ENCODE results near the gene PLA2G4A. TPM values are rescaled to one million over a fixed set of nuclear protein-coding genes. Genes with fewer than 3 reads are reported as not detected.

Gene PLA2G4A
- total RNA-seq, 1 experiment from 2014 or later = 2.0 TPM

DNA sequence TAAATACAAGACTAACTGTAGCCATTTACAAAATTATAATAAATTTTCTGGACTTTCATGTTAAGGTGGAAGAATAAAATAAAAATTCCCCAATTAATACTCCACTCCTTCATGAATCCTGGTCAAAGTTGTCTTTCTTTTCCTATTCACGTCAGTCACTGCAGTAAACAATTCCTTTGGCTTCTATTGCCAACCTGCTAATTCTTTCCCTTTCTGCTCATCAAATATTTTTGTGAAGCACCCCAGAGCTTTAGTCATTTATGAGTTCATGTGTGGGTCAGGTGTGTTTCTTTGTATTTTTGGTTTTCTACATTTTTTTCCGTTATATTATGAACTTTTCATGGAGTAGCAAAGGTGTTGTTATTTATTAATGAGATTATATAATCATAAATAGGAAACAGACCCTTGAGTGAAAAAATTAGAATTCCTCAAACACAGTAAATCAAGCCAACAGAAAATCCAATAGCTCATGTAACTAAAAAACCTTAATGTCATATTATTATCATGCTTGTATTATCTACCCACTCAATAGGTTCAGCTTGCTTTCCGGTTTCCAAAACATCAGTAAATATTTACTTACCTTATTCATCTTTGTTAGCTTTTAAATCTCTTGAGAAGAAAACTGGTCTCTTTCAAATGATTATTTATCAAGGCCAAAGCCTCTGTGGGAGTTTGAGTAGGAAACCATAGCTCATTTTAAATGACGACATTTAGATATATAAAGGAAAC is 29.6 kb upstream of the PLA2G4A start:
- Histone ChIP-seq H3K9me3 (no peaks in the 10 kb centered on the region), H3K4me3 (ENCODE audit: low read depth, low read length) (no peak overlapping the region), H3K27me3 (replicated peaks; ENCODE audit: control insufficient read depth, insufficient read depth, low read length) (no peaks in the 10 kb centered on the region), H3K4me1 (no peaks in the 10 kb centered on the region), H3K36me3 (ENCODE audit: control insufficient read depth, insufficient read depth, low read length) (no peaks in the 10 kb centered on the region)
- TF ChIP-seq, protein P1, sequence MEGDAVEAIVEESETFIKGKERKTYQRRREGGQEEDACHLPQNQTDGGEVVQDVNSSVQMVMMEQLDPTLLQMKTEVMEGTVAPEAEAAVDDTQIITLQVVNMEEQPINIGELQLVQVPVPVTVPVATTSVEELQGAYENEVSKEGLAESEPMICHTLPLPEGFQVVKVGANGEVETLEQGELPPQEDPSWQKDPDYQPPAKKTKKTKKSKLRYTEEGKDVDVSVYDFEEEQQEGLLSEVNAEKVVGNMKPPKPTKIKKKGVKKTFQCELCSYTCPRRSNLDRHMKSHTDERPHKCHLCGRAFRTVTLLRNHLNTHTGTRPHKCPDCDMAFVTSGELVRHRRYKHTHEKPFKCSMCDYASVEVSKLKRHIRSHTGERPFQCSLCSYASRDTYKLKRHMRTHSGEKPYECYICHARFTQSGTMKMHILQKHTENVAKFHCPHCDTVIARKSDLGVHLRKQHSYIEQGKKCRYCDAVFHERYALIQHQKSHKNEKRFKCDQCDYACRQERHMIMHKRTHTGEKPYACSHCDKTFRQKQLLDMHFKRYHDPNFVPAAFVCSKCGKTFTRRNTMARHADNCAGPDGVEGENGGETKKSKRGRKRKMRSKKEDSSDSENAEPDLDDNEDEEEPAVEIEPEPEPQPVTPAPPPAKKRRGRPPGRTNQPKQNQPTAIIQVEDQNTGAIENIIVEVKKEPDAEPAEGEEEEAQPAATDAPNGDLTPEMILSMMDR (IDR thresholded peaks at IDR 0.05; ENCODE audit: insufficient read depth in 1 of 2, low read depth in 1 of 2, low read length in 1 of 2, severe bottlenecking in 1 of 2, unreplicated experiment in 1 of 2) = no peak
- CTCF ChIA-PET = no interaction called here
- no peak for DNase-seq
- Mint-ChIP-seq H3K9me3 (ENCODE audit: unreplicated experiment) (no peaks in the 10 kb centered on the region), H3K4me3 (ENCODE audit: unreplicated experiment) (no peak overlapping the region), H3K27me3 (ENCODE audit: insufficient read depth, unreplicated experiment) (no peaks in the 10 kb centered on the region), H3K36me3 (ENCODE audit: insufficient read depth, unreplicated experiment) (no peaks in the 10 kb centered on the region), H3K4me1 (ENCODE audit: low read depth, unreplicated experiment) (no peaks in the 10 kb centered on the region), H3K27ac (ENCODE audit: unreplicated experiment) (no peak overlapping the region)
- POLR2A ChIA-PET = no interaction called here
- intact Hi-C loops (cut with micrococcal nuclease; ENCODE audit: unreplicated experiment) = no loop called here
- BruUV-seq (replicated peaks) = no TSS peak

DNA sequence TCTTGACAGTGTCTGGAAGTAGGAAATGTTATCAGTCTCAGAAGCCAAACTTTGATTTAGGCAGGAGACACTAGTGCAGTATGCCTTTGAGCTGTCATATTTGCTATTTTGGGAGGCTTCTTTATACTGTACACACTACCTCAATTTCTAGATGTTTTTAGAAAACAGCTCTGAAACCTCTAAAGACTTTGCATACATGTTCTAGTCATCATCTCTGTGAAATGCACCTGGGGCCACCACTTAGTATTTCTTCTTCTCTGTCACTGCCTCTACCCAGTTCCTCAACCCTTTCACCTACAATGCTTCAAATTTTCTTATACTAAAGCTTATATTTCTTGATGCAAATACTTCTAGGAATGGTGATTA is 29.1 kb upstream of the PLA2G4A start:
- H3K4me3 ChIP-seq (ENCODE audit: low read depth, low read length) = no peak overlapping the region
- TF ChIP-seq, protein P1 (IDR thresholded peaks at IDR 0.05; ENCODE audit: insufficient read depth in 1 of 2, low read depth in 1 of 2, low read length in 1 of 2, severe bottlenecking in 1 of 2, unreplicated experiment in 1 of 2) = no peak
- CTCF ChIA-PET = no interaction called here
- Mint-ChIP-seq H3K36me3 (ENCODE audit: insufficient read depth, unreplicated experiment) (no peaks in the 10 kb centered on the region), H3K27me3 (ENCODE audit: insufficient read depth, unreplicated experiment) (no peaks in the 10 kb centered on the region), H3K4me1 (ENCODE audit: low read depth, unreplicated experiment) (no peaks in the 10 kb centered on the region), H3K9me3 (ENCODE audit: unreplicated experiment) (no peaks in the 10 kb centered on the region), H3K27ac (ENCODE audit: unreplicated experiment) (no peak overlapping the region), H3K4me3 (ENCODE audit: unreplicated experiment) (no peak overlapping the region)
- intact Hi-C loops (cut with micrococcal nuclease; ENCODE audit: unreplicated experiment) = no loop called here
- H3K36me3 ChIP-seq (ENCODE audit: control insufficient read depth, insufficient read depth, low read length) = no peaks in the 10 kb centered on the region
- DNase-seq = no peak
- H3K9me3 ChIP-seq = no peaks in the 10 kb centered on the region
- POLR2A ChIA-PET = no interaction called here
- no peaks in the 10 kb centered on the region for H3K27me3 ChIP-seq (replicated peaks; ENCODE audit: control insufficient read depth, insufficient read depth, low read length)
- H3K4me1 ChIP-seq = no peaks in the 10 kb centered on the region
- BruUV-seq (replicated peaks) = no TSS peak

DNA sequence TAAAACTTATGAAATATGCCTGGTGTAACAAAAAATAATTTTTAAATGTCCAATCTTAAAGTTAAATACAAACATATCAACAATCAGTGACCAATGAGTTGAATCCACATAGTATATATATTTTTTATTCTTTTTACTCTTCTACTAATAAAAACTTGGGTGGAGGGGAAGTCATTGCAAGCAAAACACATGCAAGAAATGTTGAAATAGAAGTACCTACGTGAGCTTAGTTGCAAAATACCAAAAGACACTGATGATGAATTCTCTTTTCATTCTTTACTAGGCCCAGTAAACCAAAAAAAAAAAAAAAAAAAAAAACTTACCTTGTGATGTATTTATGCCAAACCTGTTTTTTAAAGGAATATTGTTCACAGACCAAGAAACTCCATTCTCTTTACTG is 26.4 kb upstream of the PLA2G4A start:
- no peak overlapping the region for H3K4me3 ChIP-seq (ENCODE audit: low read depth, low read length)
- no peaks in the 10 kb centered on the region for H3K27me3 ChIP-seq (replicated peaks; ENCODE audit: control insufficient read depth, insufficient read depth, low read length)
- Mint-ChIP-seq H3K27ac (ENCODE audit: unreplicated experiment) (no peak overlapping the region), H3K36me3 (ENCODE audit: insufficient read depth, unreplicated experiment) (no peaks in the 10 kb centered on the region), H3K4me1 (ENCODE audit: low read depth, unreplicated experiment) (no peaks in the 10 kb centered on the region), H3K9me3 (ENCODE audit: unreplicated experiment) (no peaks in the 10 kb centered on the region), H3K27me3 (ENCODE audit: insufficient read depth, unreplicated experiment) (no peaks in the 10 kb centered on the region), H3K4me3 (ENCODE audit: unreplicated experiment) (no peak overlapping the region)
- no TSS peak for BruUV-seq (replicated peaks)
- H3K9me3 ChIP-seq = no peaks in the 10 kb centered on the region
- CTCF ChIA-PET = no interaction called here
- H3K36me3 ChIP-seq (ENCODE audit: control insufficient read depth, insufficient read depth, low read length) = no peaks in the 10 kb centered on the region
- TF ChIP-seq, protein P1 (IDR thresholded peaks at IDR 0.05; ENCODE audit: insufficient read depth in 1 of 2, low read depth in 1 of 2, low read length in 1 of 2, severe bottlenecking in 1 of 2, unreplicated experiment in 1 of 2) = no peak
- intact Hi-C loops (cut with micrococcal nuclease; ENCODE audit: unreplicated experiment) = no loop called here
- DNase-seq = no peak
- POLR2A ChIA-PET = no interaction called here
- no peaks in the 10 kb centered on the region for H3K4me1 ChIP-seq
